Measurements from ENCODE around the gene FAM114A2.

FAM114A2 gene

GRCh38 chr5:154044581-154044980 is 5.9 kb upstream of the FAM114A2 start:
- no peak for TF ChIP-seq ZFX (IDR thresholded peaks at IDR 0.05)
- TF ChIP-seq CTCF (conservative IDR thresholded peaks at IDR 0.05), result no peak
- no peak overlapping the region for H3K27ac ChIP-seq

- no peak overlapping the region for H3K27ac ChIP-seq
- TF ChIP-seq ZFX (IDR thresholded peaks at IDR 0.05) (no peak), CTCF (conservative IDR thresholded peaks at IDR 0.05) (no peak)
These were observed 5.4 kb upstream of the FAM114A2 start for GRCh38 chr5:154044099-154044498.

GRCh38 chr5:154042766-154043165 is 4.1 kb upstream of the FAM114A2 start:
- no peak for TF ChIP-seq CTCF (conservative IDR thresholded peaks at IDR 0.05)
- TF ChIP-seq ZFX (IDR thresholded peaks at IDR 0.05), result no peak
- H3K27ac ChIP-seq, result no peak overlapping the region

- TF ChIP-seq CTCF (conservative IDR thresholded peaks at IDR 0.05), result no peak
- peak overlapping the region; percentile 80 for H3K27ac ChIP-seq
These were observed 734 bp upstream of the FAM114A2 start for GRCh38 chr5:154039458-154039829.

GRCh38 chr5:154038261-154038706 is 426 bp downstream of the FAM114A2 start:
- TF ChIP-seq CTCF (conservative IDR thresholded peaks at IDR 0.05) (no peak), ZFX (IDR thresholded peaks at IDR 0.05) (no peak)
- peak overlapping the region; percentile 80 for H3K27ac ChIP-seq

GRCh38 chr5:154034944-154035343 is 3.8 kb downstream of the FAM114A2 start:
- no peak overlapping the region for H3K27ac ChIP-seq
- no peak for TF ChIP-seq ZFX (IDR thresholded peaks at IDR 0.05)
- no peak for TF ChIP-seq CTCF (conservative IDR thresholded peaks at IDR 0.05)

- TF ChIP-seq ZFX (IDR thresholded peaks at IDR 0.05), result no peak
- TF ChIP-seq CTCF (conservative IDR thresholded peaks at IDR 0.05), result no peak
- no peak overlapping the region for H3K27ac ChIP-seq
These were observed 6.7 kb downstream of the FAM114A2 start for GRCh38 chr5:154031937-154032489.

Measured in C4-2B (cell line).